GM18511 (cell line): ENCODE data around the gene CPPED1.
"Not testable (repeated sequence)": the region's sequence is repeated elsewhere in the genome, so short reads cannot be mapped to it uniquely, and the experiment has no call there.

ENCODE experiments used
- ATAC-seq: cut with Tn5 transposase; IDR thresholded peaks from one replicate; pipeline ENCODE4 v1.9.1; 2021; ENCODE audit warnings: mild to moderate bottlenecking, moderate library complexity; ENCODE audit not compliant: unreplicated experiment

The CPPED1 gene

GRCh38 chr16:12802661-12803060, 1.0 kb downstream of the CPPED1 start:
- no peak for ATAC-seq

GRCh38 chr16:12802048-12802447, 1.6 kb downstream of the CPPED1 start:
- ATAC-seq: no peak

- ATAC-seq: peak; percentile 47
These were observed 2.1 kb downstream of the CPPED1 start for GRCh38 chr16:12801511-12802042.

GRCh38 chr16:12800817-12801216, 2.9 kb downstream of the CPPED1 start:
- no peak for ATAC-seq

GRCh38 chr16:12799996-12800395, 3.7 kb downstream of the CPPED1 start:
- not testable (repeated sequence) for ATAC-seq

GRCh38 chr16:12798846-12799245, 4.8 kb downstream of the CPPED1 start:
- no peak for ATAC-seq

GRCh38 chr16:12798171-12798570, 5.5 kb downstream of the CPPED1 start:
- no peak for ATAC-seq

- no peak for ATAC-seq
These were observed 7.2 kb downstream of the CPPED1 start for GRCh38 chr16:12796498-12796897.

GRCh38 chr16:12794486-12795387, 8.9 kb downstream of the CPPED1 start:
- no peak for ATAC-seq

GRCh38 chr16:12793865-12794240, 9.8 kb downstream of the CPPED1 start:
- ATAC-seq: no peak

- no peak for ATAC-seq
These were observed 10.4 kb downstream of the CPPED1 start for GRCh38 chr16:12793120-12793864.

GRCh38 chr16:12792528-12792927, 11.2 kb downstream of the CPPED1 start:
- not testable (repeated sequence) for ATAC-seq

- ATAC-seq: no peak
These were observed 12.3 kb downstream of the CPPED1 start for GRCh38 chr16:12791340-12791739.

GRCh38 chr16:12788758-12789157, 14.9 kb downstream of the CPPED1 start:
- no peak for ATAC-seq

GRCh38 chr16:12786081-12786480, 17.6 kb downstream of the CPPED1 start:
- ATAC-seq: no peak

- ATAC-seq: no peak
These were observed 19.6 kb downstream of the CPPED1 start for GRCh38 chr16:12784076-12784475.

- ATAC-seq: no peak
These were observed 21.9 kb downstream of the CPPED1 start for GRCh38 chr16:12781777-12782176.

GRCh38 chr16:12780467-12780866, 23.2 kb downstream of the CPPED1 start:
- no peak for ATAC-seq

GRCh38 chr16:12778726-12779125, 25.0 kb downstream of the CPPED1 start:
- no peak for ATAC-seq

GRCh38 chr16:12775656-12776236, 27.9 kb downstream of the CPPED1 start:
- no peak for ATAC-seq

GRCh38 chr16:12773221-12773620, 30.5 kb downstream of the CPPED1 start:
- no peak for ATAC-seq
